A172 (cell line): Measurements from ENCODE around the gene ADAM15. TPM values are rescaled to one million over a fixed set of nuclear protein-coding genes. Genes with fewer than 3 reads are reported as not detected.

ENCODE experiments used
- DNase-seq: peaks from one replicate; pipeline ENCODE4 v3.0.0-alpha.2; 2015; ENCODE audit warnings: low spot score
- total RNA-seq: library from RNA; depleted of rRNA; stranded (reverse); fragments of >200 nt; shearing (Covaris generic); gene quantifications from 2 replicates; pipeline ENCODE4 v1.2.3, GENCODE V29; 2014

ADAM15 gene
- total RNA-seq, 1 experiment from 2014 or later, result 144 TPM

- DNase-seq, result peak; percentile 64
These were observed 1.2 kb upstream of the ADAM15 start for GRCh38 chr1:155049651-155050559.

- DNase-seq, result no peak
These were observed 243 bp downstream of the ADAM15 start for GRCh38 chr1:155051342-155051776.

- DNase-seq, result peak; percentile 67
These were observed 772 bp downstream of the ADAM15 start for GRCh38 chr1:155051777-155052398.

- peak; percentile 50 for DNase-seq
These were observed 1.6 kb downstream of the ADAM15 start for GRCh38 chr1:155052439-155053395.

- DNase-seq, result no peak
These were observed 2.5 kb downstream of the ADAM15 start for GRCh38 chr1:155053531-155054105.

GRCh38 chr1:155057104-155057503 is 6.0 kb downstream of the ADAM15 start:
- no peak for DNase-seq

- no peak for DNase-seq
These were observed 6.7 kb downstream of the ADAM15 start for GRCh38 chr1:155057788-155058211.

GRCh38 chr1:155060736-155061135 is 9.6 kb downstream of the ADAM15 start:
- DNase-seq, result no peak

GRCh38 chr1:155061381-155062150 is 10.4 kb downstream of the ADAM15 start:
- DNase-seq, result peak; percentile 92

- no peak for DNase-seq
These were observed 11.1 kb downstream of the ADAM15 start for GRCh38 chr1:155062151-155062686.

GRCh38 chr1:155062702-155063411 is 11.7 kb downstream of the ADAM15 start:
- DNase-seq, result no peak

- DNase-seq, result peak; percentile 96
These were observed 12.5 kb downstream of the ADAM15 start, which contains the start of gene EFNA4 for GRCh38 chr1:155063550-155064110. TSS of gene EFNA4 (plus strand) at chr1:155063740. CDS start at chr1:155063824, 84 bp downstream.

GRCh38 chr1:155064111-155064831 is 13.2 kb downstream of the ADAM15 start:
- DNase-seq, result peak; percentile 62

- no peak for DNase-seq
These were observed 13.8 kb downstream of the ADAM15 start for GRCh38 chr1:155064832-155065429.

- no peak for DNase-seq
These were observed 15.7 kb downstream of the ADAM15 start for GRCh38 chr1:155066777-155067176.

GRCh38 chr1:155068599-155068998 is 17.5 kb downstream of the ADAM15 start:
- DNase-seq, result peak; percentile 49

- DNase-seq, result no peak
These were observed 18.5 kb downstream of the ADAM15 start for GRCh38 chr1:155069551-155070157.

GRCh38 chr1:155070158-155070621 is 19.1 kb downstream of the ADAM15 start:
- DNase-seq, result no peak
